Measurements from ENCODE around the gene SERPINB6. TPM values are rescaled to one million over a fixed set of nuclear protein-coding genes. Genes with fewer than 3 reads are reported as not detected.
A peak's percentile ranks its signal among the peaks of the same experiment; 100 is the strongest.

SERPINB6 gene
- polyA plus RNA-seq, 3 donors, result 117 to 208 (median 200) TPM

DNA sequence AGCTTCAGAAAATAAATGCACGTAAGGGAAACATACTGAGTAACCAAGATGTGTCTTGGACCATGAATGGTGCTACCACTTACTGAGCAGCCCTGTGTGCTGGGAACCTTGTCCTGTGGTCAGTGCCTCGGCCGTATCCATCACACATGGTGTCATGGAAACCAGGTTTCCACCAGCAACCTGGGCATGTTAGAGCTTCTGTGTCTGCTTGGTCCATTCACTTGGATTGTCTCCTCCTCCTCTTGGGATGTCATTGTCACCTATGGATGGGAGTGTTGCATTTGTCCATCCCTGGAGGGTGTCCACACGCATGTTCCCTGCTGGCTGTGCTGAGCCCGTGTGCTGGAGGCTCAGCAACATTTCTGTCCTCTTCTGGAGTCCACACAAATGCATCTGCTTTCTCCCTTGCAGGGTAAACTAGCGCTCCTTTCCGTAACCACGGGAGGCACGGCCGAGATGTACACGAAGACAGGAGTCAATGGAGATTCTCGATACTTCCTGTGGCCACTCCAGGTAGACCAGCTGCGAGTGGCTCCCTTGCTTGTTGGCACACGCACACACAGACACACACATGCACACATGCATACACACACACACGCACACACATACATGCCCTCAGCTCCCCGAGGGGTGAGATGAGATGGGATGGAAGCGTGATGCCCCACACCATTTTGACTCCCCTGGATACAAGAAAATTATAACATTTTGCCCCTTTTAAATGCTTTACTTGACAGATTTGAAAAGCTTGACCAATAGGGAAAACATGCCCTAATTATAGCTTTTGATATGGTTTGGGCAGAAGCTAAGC, 45.3 kb upstream of the SERPINB6 start:
- H3K4me3 ChIP-seq (replicated peaks in 1 of 3; ENCODE audit: low read depth in 2 of 3, low read length in 3 of 3), result no peak overlapping the region
- Mint-ChIP-seq H3K4me1 (peaks cover 39% of the 10 kb centered on the region), H3K27ac (peak overlapping the region in 2 of 7 donors; percentile 19 to 21), H3K27me3 (ENCODE audit: low read depth in 3 of 3) (peaks cover 0 to 7% (median 2%) of the 10 kb centered on the region in 3 donors), H3K4me3 (no peak overlapping the region), H3K9me3 (peaks cover 8 to 17% (median 15%) of the 10 kb centered on the region in 7 donors), H3K36me3 (peaks cover 66 to 80% of the 10 kb centered on the region in 2 donors)
- H2AFZ ChIP-seq (ENCODE audit: insufficient read depth, low read depth, low read length, poor library complexity, severe bottlenecking), result no peak overlapping the region
- H4K20me1 ChIP-seq (ENCODE audit: insufficient read depth, low read length), result peaks cover 10% of the 10 kb centered on the region
- H3K27ac ChIP-seq (ENCODE audit: low read depth in 1 of 2, low read length in 2 of 2), result no peak overlapping the region
- peaks cover 34 to 61% of the 10 kb centered on the region in 2 donors for H3K36me3 ChIP-seq (replicated peaks in 1 of 2; ENCODE audit: control insufficient read depth in 1 of 2, insufficient read depth in 2 of 2, low read length in 2 of 2)
- H3K79me2 ChIP-seq (ENCODE audit: insufficient read depth, low read length), result peaks cover 27% of the 10 kb centered on the region
- H3K9ac ChIP-seq (ENCODE audit: insufficient read depth, low read length, poor library complexity, severe bottlenecking), result no peak overlapping the region
- H3K27me3 ChIP-seq (ENCODE audit: control insufficient read depth in 2 of 2, insufficient read depth in 2 of 2, low read length in 2 of 2), result no peaks in the 10 kb centered on the region
- intact Hi-C loops (cut with micrococcal nuclease), result no loop called here
- no peak for DNase-seq
- H3K4me1 ChIP-seq (ENCODE audit: control insufficient read depth in 1 of 2, insufficient read depth in 2 of 2, low read length in 2 of 2), result peaks cover 40 to 51% of the 10 kb centered on the region in 2 donors
- TF ChIP-seq, protein P1, sequence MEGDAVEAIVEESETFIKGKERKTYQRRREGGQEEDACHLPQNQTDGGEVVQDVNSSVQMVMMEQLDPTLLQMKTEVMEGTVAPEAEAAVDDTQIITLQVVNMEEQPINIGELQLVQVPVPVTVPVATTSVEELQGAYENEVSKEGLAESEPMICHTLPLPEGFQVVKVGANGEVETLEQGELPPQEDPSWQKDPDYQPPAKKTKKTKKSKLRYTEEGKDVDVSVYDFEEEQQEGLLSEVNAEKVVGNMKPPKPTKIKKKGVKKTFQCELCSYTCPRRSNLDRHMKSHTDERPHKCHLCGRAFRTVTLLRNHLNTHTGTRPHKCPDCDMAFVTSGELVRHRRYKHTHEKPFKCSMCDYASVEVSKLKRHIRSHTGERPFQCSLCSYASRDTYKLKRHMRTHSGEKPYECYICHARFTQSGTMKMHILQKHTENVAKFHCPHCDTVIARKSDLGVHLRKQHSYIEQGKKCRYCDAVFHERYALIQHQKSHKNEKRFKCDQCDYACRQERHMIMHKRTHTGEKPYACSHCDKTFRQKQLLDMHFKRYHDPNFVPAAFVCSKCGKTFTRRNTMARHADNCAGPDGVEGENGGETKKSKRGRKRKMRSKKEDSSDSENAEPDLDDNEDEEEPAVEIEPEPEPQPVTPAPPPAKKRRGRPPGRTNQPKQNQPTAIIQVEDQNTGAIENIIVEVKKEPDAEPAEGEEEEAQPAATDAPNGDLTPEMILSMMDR (IDR thresholded peaks at IDR 0.05), result no peak
- peaks cover 6 to 8% of the 10 kb centered on the region in 2 donors for H3K9me3 ChIP-seq (replicated peaks in 1 of 2; ENCODE audit: control insufficient read depth in 1 of 2, insufficient read depth in 1 of 2, low read length in 2 of 2)
- WGBS (ENCODE audit: insufficient coverage), result 99% methylated on average over 13 of the region's 17 CpGs
- H3K4me2 ChIP-seq (replicated peaks; ENCODE audit: extremely low read depth, low read length, poor library complexity, severe bottlenecking), result no peak overlapping the region

DNA sequence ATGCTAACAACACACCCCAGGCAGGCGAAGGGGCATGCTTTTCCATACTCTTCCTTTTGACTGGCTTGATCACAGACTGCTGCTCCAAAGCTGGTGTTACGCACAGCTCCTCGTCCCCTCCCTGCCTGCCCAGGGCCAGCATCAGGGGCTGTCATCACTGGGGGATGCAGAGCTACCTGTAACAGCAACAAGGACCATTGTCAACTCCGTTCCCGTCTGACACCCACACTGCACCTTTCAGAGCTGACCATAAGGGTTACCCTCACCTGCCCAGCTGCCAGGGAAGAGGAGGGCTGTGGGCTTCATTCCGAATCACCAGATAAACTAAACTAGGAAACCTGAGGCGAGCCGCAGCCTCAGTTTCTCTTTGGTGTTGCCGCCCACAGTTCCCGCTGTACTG, 43.8 kb upstream of the SERPINB6 start:
- H3K36me3 ChIP-seq (replicated peaks in 1 of 2; ENCODE audit: control insufficient read depth in 1 of 2, insufficient read depth in 2 of 2, low read length in 2 of 2), result peaks cover 37 to 72% of the 10 kb centered on the region in 2 donors

More for the DNA sequence above, 43.8 kb upstream of the SERPINB6 start:
- Mint-ChIP-seq H3K27ac (peak overlapping the region in 1 of 7 donors; percentile 62), H3K9me3 (peaks cover 19 to 32% (median 30%) of the 10 kb centered on the region in 7 donors), H3K4me3 (no peak overlapping the region), H3K27me3 (ENCODE audit: low read depth in 3 of 3) (peaks cover 0 to 7% (median 2%) of the 10 kb centered on the region in 3 donors), H3K4me1 (peaks cover 27% of the 10 kb centered on the region), H3K36me3 (peaks cover 76 to 85% of the 10 kb centered on the region in 2 donors)
- peaks cover 30 to 35% of the 10 kb centered on the region in 2 donors for H3K4me1 ChIP-seq (ENCODE audit: control insufficient read depth in 1 of 2, insufficient read depth in 2 of 2, low read length in 2 of 2)
- no peak for DNase-seq
- H3K27ac ChIP-seq (ENCODE audit: low read depth in 1 of 2, low read length in 2 of 2), result no peak overlapping the region
- TF ChIP-seq, protein P1 (IDR thresholded peaks at IDR 0.05), result no peak
- peaks cover 15% of the 10 kb centered on the region for H3K79me2 ChIP-seq (ENCODE audit: insufficient read depth, low read length)
- H3K27me3 ChIP-seq (ENCODE audit: control insufficient read depth in 2 of 2, insufficient read depth in 2 of 2, low read length in 2 of 2), result no peaks in the 10 kb centered on the region
- peaks cover 16 to 23% of the 10 kb centered on the region in 2 donors for H3K9me3 ChIP-seq (replicated peaks in 1 of 2; ENCODE audit: control insufficient read depth in 1 of 2, insufficient read depth in 1 of 2, low read length in 2 of 2)
- H3K9ac ChIP-seq (ENCODE audit: insufficient read depth, low read length, poor library complexity, severe bottlenecking), result no peak overlapping the region
- H3K4me2 ChIP-seq (replicated peaks; ENCODE audit: extremely low read depth, low read length, poor library complexity, severe bottlenecking), result no peak overlapping the region
- intact Hi-C loops (cut with micrococcal nuclease), result no loop called here
- 97% methylated on average over 10 of the region's 10 CpGs for WGBS (ENCODE audit: insufficient coverage)
- peaks cover 10% of the 10 kb centered on the region for H4K20me1 ChIP-seq (ENCODE audit: insufficient read depth, low read length)
- no peak overlapping the region for H2AFZ ChIP-seq (ENCODE audit: insufficient read depth, low read depth, low read length, poor library complexity, severe bottlenecking)
- no peak overlapping the region for H3K4me3 ChIP-seq (replicated peaks in 1 of 3; ENCODE audit: low read depth in 2 of 3, low read length in 3 of 3)

All from CD14-positive monocyte (primary cell).